DND-41 (cell line): Measurements from ENCODE around the gene DOK4.

Experiments
- ATAC-seq: fragments of 200-7000 bp; cut with Tn5 transposase; 3 replicates; pipeline ENCODE4 v1.9.1; 2021; ENCODE audit warnings: low read depth; ENCODE audit not compliant: insufficient read depth
- DNase-seq: peaks from one replicate; pipeline ENCODE4 v3.0.0-alpha.2; 2020
- H2AFZ ChIP-seq: 2 replicates; pipeline ENCODE4 v1.6.0; 2012; ENCODE audit warnings: low read depth, low read length
- H3K27ac ChIP-seq: 2 replicates; pipeline ENCODE4 v1.5.1; 2012; ENCODE audit warnings: low read length, inconsistent platforms
- H3K27me3 ChIP-seq: fragments of 200-600 bp; sonication (generic); 2 replicates; pipeline ENCODE4 v1.6.0; 2012; ENCODE audit warnings: low read length, mild to moderate bottlenecking, inconsistent platforms; ENCODE audit not compliant: insufficient read depth, poor library complexity
- H3K36me3 ChIP-seq: 2 replicates; pipeline ENCODE4 v1.5.1; 2012; ENCODE audit warnings: low read length, inconsistent platforms; ENCODE audit not compliant: insufficient read depth
- H3K4me1 ChIP-seq: 2 replicates; pipeline ENCODE4 v1.5.1; 2012; ENCODE audit warnings: mild to moderate bottlenecking, low read length; ENCODE audit not compliant: insufficient read depth
- H3K4me2 ChIP-seq: 2 replicates; pipeline ENCODE4 v1.6.0; 2012; ENCODE audit warnings: mild to moderate bottlenecking, moderate library complexity, low read length, inconsistent platforms; ENCODE audit not compliant: insufficient read depth
- H3K4me3 ChIP-seq, 2 experiments: fragments of 200-600 bp in 1 of 2; shearing (Covaris generic) in 1 of 2; 2 replicates each; pipeline ENCODE4 v1.5.1; 2012 to 2016; ENCODE audit warnings: inconsistent platforms in 2 of 2, low read length in 2 of 2, mild to moderate bottlenecking in 2 of 2, low read depth in 1 of 2, moderate library complexity in 1 of 2
- H3K79me2 ChIP-seq: 2 replicates; pipeline ENCODE4 v1.6.0; 2012; ENCODE audit warnings: low read length, inconsistent platforms; ENCODE audit not compliant: insufficient read depth
- H3K9ac ChIP-seq: 2 replicates; pipeline ENCODE4 v1.6.0; 2012; ENCODE audit warnings: low read depth, mild to moderate bottlenecking, inconsistent platforms, low read length, moderate library complexity
- H3K9me3 ChIP-seq: 2 replicates; pipeline ENCODE4 v1.5.1; 2012; ENCODE audit warnings: low read length, moderate library complexity, mild to moderate bottlenecking, inconsistent platforms; ENCODE audit not compliant: insufficient read depth, severe bottlenecking
- H4K20me1 ChIP-seq: 2 replicates; pipeline ENCODE4 v1.6.0; 2012; ENCODE audit warnings: low read length; ENCODE audit not compliant: insufficient read depth
- CTCF ChIP-seq: IDR thresholded peaks from 2 replicates; pipeline ENCODE4 v1.5.1; 2012; ENCODE audit warnings: borderline replicate concordance, low read length, moderate library complexity, mild to moderate bottlenecking; ENCODE audit not compliant: poor library complexity, severe bottlenecking; ENCODE audit errors: extremely low read depth
- EZH2 ChIP-seq: IDR thresholded peaks from 3 replicates; pipeline ENCODE4 v1.6.1; 2012; ENCODE audit warnings: borderline replicate concordance, low read depth, mild to moderate bottlenecking, moderate library complexity, low read length, inconsistent platforms; ENCODE audit not compliant: severe bottlenecking

DOK4 gene

GRCh38 chr16:57435838-57436237 is 50.5 kb downstream of the DOK4 start:
- DNase-seq: no peak
- TF ChIP-seq CTCF: no peak
- no peak for TF ChIP-seq EZH2
- no peak overlapping the region for H3K4me3 ChIP-seq
- no peaks in the 10 kb centered on the region for H3K4me1 ChIP-seq
- no peak for ATAC-seq
- H3K27ac ChIP-seq: no peak overlapping the region
- H3K9me3 ChIP-seq: peaks cover 4% of the 10 kb centered on the region
- no peaks in the 10 kb centered on the region for H3K27me3 ChIP-seq
- no peak overlapping the region for H2AFZ ChIP-seq
- H3K9ac ChIP-seq: no peak overlapping the region
- H3K36me3 ChIP-seq: peaks cover 96% of the 10 kb centered on the region
- no peaks in the 10 kb centered on the region for H4K20me1 ChIP-seq
- no peak overlapping the region for H3K4me2 ChIP-seq
- no peaks in the 10 kb centered on the region for H3K79me2 ChIP-seq

DNA sequence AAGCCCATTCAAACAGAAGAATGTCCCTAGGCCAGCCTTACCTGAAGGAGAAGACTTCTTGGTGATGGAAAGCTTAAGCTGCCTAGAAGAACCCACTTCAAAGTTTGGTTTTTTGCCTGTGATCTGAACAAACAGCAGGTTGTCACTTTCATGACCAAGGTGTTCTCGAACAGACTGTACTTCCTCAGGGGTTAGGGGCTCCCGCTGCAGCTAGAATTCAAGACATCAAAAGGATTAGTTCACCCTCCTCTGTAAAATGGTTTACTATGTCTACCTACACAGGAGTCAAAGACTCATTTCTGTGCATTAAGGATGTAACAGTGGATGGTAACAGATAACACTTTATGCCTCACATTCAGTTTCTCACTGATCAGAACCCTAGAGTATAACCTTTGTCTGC is 52.3 kb downstream of the DOK4 start:
- Histone ChIP-seq H3K4me3 (no peak overlapping the region), H4K20me1 (no peaks in the 10 kb centered on the region), H3K79me2 (no peaks in the 10 kb centered on the region), H3K27ac (no peak overlapping the region), H3K36me3 (peaks cover 92% of the 10 kb centered on the region), H3K9me3 (no peaks in the 10 kb centered on the region), H3K9ac (no peak overlapping the region), H3K4me1 (no peaks in the 10 kb centered on the region), H2AFZ (no peak overlapping the region), H3K27me3 (no peaks in the 10 kb centered on the region), H3K4me2 (no peak overlapping the region)
- DNase-seq: no peak
- TF ChIP-seq CTCF (no peak), EZH2 (no peak)
- ATAC-seq: no peak

DNA sequence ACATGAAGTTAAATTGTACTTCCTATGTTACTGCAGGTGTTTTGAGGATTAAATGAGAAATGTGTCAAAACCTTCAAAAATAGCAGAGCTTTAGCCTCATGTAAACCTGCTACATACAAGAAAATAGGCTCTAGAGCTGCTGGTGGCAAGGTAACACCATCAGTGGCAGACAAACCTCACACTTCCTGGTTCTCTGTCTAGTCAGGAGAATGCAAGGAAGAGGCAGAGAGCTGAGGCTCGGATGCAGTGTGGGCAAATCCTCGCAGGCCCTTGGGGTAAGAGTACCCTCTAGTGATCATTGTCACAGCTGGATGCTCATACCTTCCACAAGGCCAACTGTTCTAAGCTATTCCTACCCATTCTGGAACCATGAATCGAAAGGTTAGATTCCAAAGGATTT is 53.3 kb downstream of the DOK4 start:
- H3K36me3 ChIP-seq: peaks cover 92% of the 10 kb centered on the region
- DNase-seq: no peak
- no peaks in the 10 kb centered on the region for H3K4me1 ChIP-seq
- TF ChIP-seq CTCF (no peak), EZH2 (no peak)
- no peak overlapping the region for H2AFZ ChIP-seq
- H3K79me2 ChIP-seq: no peaks in the 10 kb centered on the region
- H3K9me3 ChIP-seq: no peaks in the 10 kb centered on the region
- H3K4me2 ChIP-seq: no peak overlapping the region
- H3K4me3 ChIP-seq: no peak overlapping the region
- no peak overlapping the region for H3K27ac ChIP-seq
- no peaks in the 10 kb centered on the region for H3K27me3 ChIP-seq
- H3K9ac ChIP-seq: no peak overlapping the region
- ATAC-seq: no peak
- no peaks in the 10 kb centered on the region for H4K20me1 ChIP-seq

DNA sequence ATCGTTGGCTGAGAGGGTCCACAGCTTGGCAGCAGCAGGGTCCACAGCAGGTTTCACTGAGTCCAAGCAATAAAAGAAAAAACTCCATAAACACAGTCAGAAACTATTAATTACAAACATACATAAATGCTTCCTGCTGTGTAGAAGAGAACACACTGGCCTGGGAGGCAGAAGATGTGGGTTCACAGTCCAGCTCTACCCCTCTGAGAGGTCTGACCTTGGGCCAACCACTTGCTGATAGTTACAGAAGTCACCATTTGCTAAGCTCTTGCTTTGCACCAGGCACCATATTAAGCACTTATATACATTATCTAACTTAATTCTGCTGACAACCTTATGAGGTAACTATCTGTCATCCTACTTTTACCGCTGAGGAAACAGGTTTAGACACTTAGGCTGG is 53.8 kb downstream of the DOK4 start:
- no peak overlapping the region for H3K9ac ChIP-seq
- no peak for TF ChIP-seq CTCF
- TF ChIP-seq EZH2: no peak
- H3K27ac ChIP-seq: no peak overlapping the region
- no peaks in the 10 kb centered on the region for H3K4me1 ChIP-seq
- ATAC-seq: no peak
- no peaks in the 10 kb centered on the region for H3K79me2 ChIP-seq
- peaks cover 89% of the 10 kb centered on the region for H3K36me3 ChIP-seq
- H2AFZ ChIP-seq: no peak overlapping the region
- no peaks in the 10 kb centered on the region for H3K9me3 ChIP-seq
- no peaks in the 10 kb centered on the region for H3K27me3 ChIP-seq
- no peak overlapping the region for H3K4me2 ChIP-seq
- DNase-seq: no peak
- no peaks in the 10 kb centered on the region for H4K20me1 ChIP-seq
- H3K4me3 ChIP-seq: no peak overlapping the region
